MM.1S (cell line): ENCODE data around the gene CEP170B.
"Not testable (repeated sequence)": the region's sequence is repeated elsewhere in the genome, so short reads cannot be mapped to it uniquely, and the experiment has no call there.

Source experiments
- CTCF ChIP-seq: fragments of 300-600 bp; sonication (generic); IDR thresholded peaks from 2 replicates; pipeline ENCODE4 v1.5.1; 2016; ENCODE audit warnings: antibody characterized with exemption, low read length, mixed read lengths
- EZH2 ChIP-seq: fragments of 300-600 bp; sonication (generic); optimal IDR thresholded peaks from 2 replicates; pipeline ENCODE3; 2017; ENCODE audit warnings: low read depth, mild to moderate bottlenecking, antibody characterized with exemption, low read length, mixed read lengths
- EZH2phosphoT487 ChIP-seq: fragments of 300-600 bp; sonication (generic); IDR thresholded peaks from 2 replicates; pipeline ENCODE4 v1.6.1; 2018; ENCODE audit warnings: antibody characterized with exemption, low read length

DNA sequence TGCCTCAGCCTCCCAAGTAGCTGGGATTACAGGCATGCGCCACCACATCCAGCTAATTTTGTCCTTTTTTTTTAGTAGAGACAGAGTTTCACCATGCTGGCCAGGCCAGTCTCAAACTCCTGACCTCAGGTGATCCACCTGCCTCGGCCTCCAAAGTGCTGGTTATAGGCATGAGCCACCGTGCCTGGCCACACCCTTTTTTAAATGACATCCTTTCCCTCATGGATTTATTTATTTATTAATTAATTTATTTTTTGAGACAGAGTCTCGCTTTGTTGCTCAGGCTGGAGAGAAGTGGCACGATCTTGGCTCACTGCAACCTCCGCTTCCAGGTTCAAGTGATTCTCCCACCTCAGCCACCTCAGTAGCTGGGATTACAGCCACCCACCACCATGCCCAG lies 7.1 kb upstream of the CEP170B start:
- not testable (repeated sequence) for TF ChIP-seq CTCF, EZH2phosphoT487, EZH2
